A549 (cell line): ENCODE data around the gene XIAP.

Source experiments
- BHLHE40 ChIP-seq: IDR thresholded peaks from 2 replicates; pipeline ENCODE4 v1.6.1; 2012; ENCODE audit warnings: low read depth, low read length, inconsistent platforms
- CHD2 ChIP-seq: fragments of 150-350 bp; IDR thresholded peaks from 2 replicates; pipeline ENCODE4 v1.6.1; 2014; ENCODE audit warnings: low read length; ENCODE audit not compliant: partially characterized antibody
- CTCF ChIP-seq: fragments of >200 bp; sonication (Bioruptor Twin); formaldehyde crosslinking; IDR thresholded peaks from 3 replicates; pipeline ENCODE4 v1.5.1; 2016
- EHMT2 ChIP-seq: fragments of 200-600 bp; sonication (generic); IDR thresholded peaks from 2 replicates; pipeline ENCODE4 v1.6.1; 2016; ENCODE audit warnings: antibody characterized with exemption, low read depth, mild to moderate bottlenecking, moderate library complexity
- EP300 ChIP-seq, 2 experiments: fragments of >200 bp; sonication (Bioruptor Twin); formaldehyde crosslinking; IDR thresholded peaks; 2 replicates in 1 of 2; 3 replicates in 1 of 2; pipeline ENCODE4 v1.6.1; 2016 to 2017
- KDM1A ChIP-seq: fragments of 200-600 bp; sonication (generic); IDR thresholded peaks from 2 replicates; pipeline ENCODE4 v1.6.1; 2016; ENCODE audit warnings: low read depth, mild to moderate bottlenecking
- POLR2A ChIP-seq: IDR thresholded peaks from 2 replicates; pipeline ENCODE4 v1.6.1; 2012; ENCODE audit warnings: mild to moderate bottlenecking, low read length
- RAD21 ChIP-seq, 2 experiments: fragments of >200 bp in 1 of 2; sonication (Bioruptor Twin) in 1 of 2; formaldehyde crosslinking in 1 of 2; IDR thresholded peaks in 1 of 2; conservative IDR thresholded peaks in 1 of 2; 2 replicates in 1 of 2; 3 replicates in 1 of 2; pipeline ENCODE4 v1.6.1; 2012 to 2018; ENCODE audit warnings: inconsistent platforms in 1 of 2
- REST ChIP-seq: fragments of 200-600 bp; sonication (generic); IDR thresholded peaks from 2 replicates; pipeline ENCODE4 v1.6.1; 2016; ENCODE audit warnings: antibody characterized with exemption, mild to moderate bottlenecking, moderate library complexity
- RFX5 ChIP-seq: fragments of 450-650 bp; IDR thresholded peaks from 2 replicates; pipeline ENCODE4 v1.7.1; 2014; ENCODE audit warnings: antibody characterized with exemption, mild to moderate bottlenecking, moderate library complexity
- TP53 ChIP-seq: fragments of 250-450 bp; sonication (Bioruptor Pico); IDR thresholded peaks from 2 replicates; pipeline ENCODE4 v1.5.0; 2021; ENCODE audit warnings: mild to moderate bottlenecking, moderate library complexity
- ZFP36 ChIP-seq: fragments of 450-650 bp; IDR thresholded peaks from 2 replicates; pipeline ENCODE4 v1.6.1; 2014; ENCODE audit warnings: borderline replicate concordance; ENCODE audit not compliant: partially characterized antibody

GRCh38 chrX:123959281-123960063 is 99.6 kb downstream of the XIAP start:
- TF ChIP-seq ZFP36 (no peak), POLR2A (peak; percentile 34), RAD21 (conservative IDR thresholded peaks at IDR 0.05 in 1 of 2, IDR thresholded peaks at IDR 0.05 in 1 of 2) (no peak), KDM1A (no peak), BHLHE40 (no peak), REST (no peak), TP53 (CRISPR knock-in tag) (no peak), EHMT2 (no peak), RFX5 (no peak), CTCF (no peak), CHD2 (no peak), EP300 (IDR thresholded peaks at IDR 0.05) (no peak)
